A673 (cell line): Measurements from ENCODE around the gene ABHD17C.
A peak's percentile ranks its signal among the peaks of the same experiment; 100 is the strongest.

Experiments
- EZH2 ChIP-seq: fragments of 200-600 bp; sonication (generic); IDR thresholded peaks from 2 replicates; pipeline ENCODE4 v1.6.1; 2017; ENCODE audit warnings: borderline replicate concordance, low read depth, mild to moderate bottlenecking, mixed read lengths, antibody characterized with exemption, low read length; ENCODE audit not compliant: poor library complexity, severe bottlenecking
- TF ChIP-seq, protein P1 (sequence below): fragments of 300-800, 200-600 bp; sonication (generic); conservative IDR thresholded peaks from 2 replicates; pipeline ENCODE4 v1.5.1; 2017; ENCODE audit warnings: low read depth, mild to moderate bottlenecking, antibody characterized with exemption, low read length, moderate library complexity, mixed read lengths

GRCh38 chr15:80778964-80779657 is 84.0 kb downstream of the ABHD17C start, which contains the start of gene CEMIP:
- TF ChIP-seq, protein P1, sequence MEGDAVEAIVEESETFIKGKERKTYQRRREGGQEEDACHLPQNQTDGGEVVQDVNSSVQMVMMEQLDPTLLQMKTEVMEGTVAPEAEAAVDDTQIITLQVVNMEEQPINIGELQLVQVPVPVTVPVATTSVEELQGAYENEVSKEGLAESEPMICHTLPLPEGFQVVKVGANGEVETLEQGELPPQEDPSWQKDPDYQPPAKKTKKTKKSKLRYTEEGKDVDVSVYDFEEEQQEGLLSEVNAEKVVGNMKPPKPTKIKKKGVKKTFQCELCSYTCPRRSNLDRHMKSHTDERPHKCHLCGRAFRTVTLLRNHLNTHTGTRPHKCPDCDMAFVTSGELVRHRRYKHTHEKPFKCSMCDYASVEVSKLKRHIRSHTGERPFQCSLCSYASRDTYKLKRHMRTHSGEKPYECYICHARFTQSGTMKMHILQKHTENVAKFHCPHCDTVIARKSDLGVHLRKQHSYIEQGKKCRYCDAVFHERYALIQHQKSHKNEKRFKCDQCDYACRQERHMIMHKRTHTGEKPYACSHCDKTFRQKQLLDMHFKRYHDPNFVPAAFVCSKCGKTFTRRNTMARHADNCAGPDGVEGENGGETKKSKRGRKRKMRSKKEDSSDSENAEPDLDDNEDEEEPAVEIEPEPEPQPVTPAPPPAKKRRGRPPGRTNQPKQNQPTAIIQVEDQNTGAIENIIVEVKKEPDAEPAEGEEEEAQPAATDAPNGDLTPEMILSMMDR = peak; percentile 69
- TF ChIP-seq EZH2 = no peak
